Posterior cingulate gyrus (tissue), 11 donors: Measurements from ENCODE around the gene BLNK.

Experiments used
- DNase-seq, 10 donors: peaks; one replicate each; pipeline versions ENCODE4 v3.0.0 to v3.0.0-alpha.2; 2020 to 2021; ENCODE audit warnings: mixed read lengths in 3 of 10
- intact Hi-C: fragments of 100-400 bp; cut with DNase I; formaldehyde crosslinking; loops from one replicate; pipeline ENCODE4 v1.15.1; 2023

Gene BLNK

DNA sequence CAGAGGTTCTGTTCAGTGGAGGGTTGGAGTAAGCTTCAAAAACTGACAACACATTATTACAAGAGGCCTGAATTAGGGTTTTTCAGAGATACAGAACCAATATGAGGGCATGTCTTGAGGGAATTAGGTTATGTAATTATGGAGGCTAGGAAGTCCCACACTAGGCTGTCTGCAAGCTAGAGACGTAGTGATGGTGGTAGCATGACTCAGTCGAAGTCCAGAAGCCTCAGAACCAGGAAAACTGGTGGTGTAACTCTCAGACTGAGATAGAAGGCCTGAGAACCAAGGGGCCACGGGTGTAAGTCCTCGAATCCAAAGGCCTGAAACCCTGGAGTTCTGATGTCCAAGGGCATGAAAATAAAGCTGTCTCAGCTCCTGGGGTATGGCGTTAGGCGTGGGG, 105.6 kb downstream of the BLNK start:
- DNase-seq = no peak
- intact Hi-C loops = no loop called here

GRCh38 chr10:96153070-96153469, 118.3 kb downstream of the BLNK start:
- intact Hi-C loops = no loop called here
- no peak for DNase-seq

DNA sequence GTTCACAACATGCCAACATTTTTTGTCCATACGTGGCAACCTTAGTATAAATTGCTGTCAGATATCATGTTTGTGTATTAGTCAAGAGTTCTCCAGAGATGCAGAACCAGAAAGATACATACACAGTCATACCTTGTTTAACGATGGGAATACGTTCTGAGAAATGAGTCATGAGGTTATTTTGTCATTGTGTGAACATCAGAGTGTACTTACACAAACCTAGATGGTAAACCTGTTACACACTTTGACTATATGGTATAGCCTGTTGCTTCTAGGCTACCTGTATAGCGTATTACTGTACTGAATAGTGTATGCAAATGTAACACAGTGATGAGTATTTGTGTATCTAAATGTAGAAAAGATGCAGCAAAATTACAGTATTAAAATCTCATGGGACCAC, 118.9 kb downstream of the BLNK start:
- intact Hi-C loops = no loop called here
- no peak for DNase-seq
